T-helper 2 cell treated with Interferon-gamma antibody and Interleukin-4, amounts not matched to agents 100 ng/mL and 5 ng/mL, for 36 hours (primary cell): ENCODE results near the gene RITA1. TPM values are rescaled to one million over a fixed set of nuclear protein-coding genes. Genes with fewer than 3 reads are reported as not detected.

ENCODE experiments used
- intact Hi-C: fragments of 100-400 bp; cut with micrococcal nuclease; formaldehyde crosslinking; loops from one replicate; pipeline ENCODE4 v1.15.1; 2023
- total RNA-seq: library from RNA; stranded (reverse); gene quantifications from 2 replicates; pipeline ENCODE4 v1.2.3, GENCODE V29; 2022

RITA1 gene
- total RNA-seq, 1 donor from 2014 or later, result 22.0 TPM

DNA sequence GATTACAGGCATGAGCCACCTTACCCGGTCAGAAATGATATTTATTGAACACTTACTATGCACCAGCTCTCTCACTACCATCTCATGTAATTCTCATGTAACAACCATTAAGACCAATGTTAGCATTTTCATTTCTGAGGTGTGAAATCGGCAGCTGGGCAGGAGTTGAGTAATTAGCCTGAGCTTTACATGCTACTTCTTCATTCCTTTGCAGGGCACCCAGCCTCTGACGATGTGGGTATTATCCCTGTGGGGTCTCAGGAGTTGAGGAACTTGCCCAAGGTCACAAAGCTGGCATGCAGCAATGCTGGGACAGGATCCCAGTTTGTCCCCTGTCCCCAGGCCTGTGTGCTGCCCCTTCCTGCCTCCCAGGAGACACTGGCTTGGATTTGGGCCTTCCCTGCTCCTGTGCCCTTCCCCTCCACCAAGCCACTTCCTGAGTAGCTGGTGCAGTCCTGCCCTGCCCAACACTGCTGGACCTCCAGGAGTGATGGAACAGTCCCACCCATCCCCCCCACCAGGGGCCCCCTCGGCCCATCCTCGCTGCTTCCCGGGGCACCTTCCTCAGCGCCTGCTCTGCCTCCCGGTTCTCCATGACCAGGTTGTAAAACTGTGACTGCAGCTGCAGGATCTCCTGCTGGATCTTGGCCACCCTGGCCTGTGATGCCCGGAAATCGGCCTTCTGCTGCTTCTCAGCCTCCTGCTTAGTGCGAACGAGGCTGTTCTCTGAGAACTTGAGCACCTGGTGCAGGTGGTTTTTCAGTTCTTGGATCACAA is 14.7 kb downstream of the RITA1 start:
- intact Hi-C loops, result no loop called here

DNA sequence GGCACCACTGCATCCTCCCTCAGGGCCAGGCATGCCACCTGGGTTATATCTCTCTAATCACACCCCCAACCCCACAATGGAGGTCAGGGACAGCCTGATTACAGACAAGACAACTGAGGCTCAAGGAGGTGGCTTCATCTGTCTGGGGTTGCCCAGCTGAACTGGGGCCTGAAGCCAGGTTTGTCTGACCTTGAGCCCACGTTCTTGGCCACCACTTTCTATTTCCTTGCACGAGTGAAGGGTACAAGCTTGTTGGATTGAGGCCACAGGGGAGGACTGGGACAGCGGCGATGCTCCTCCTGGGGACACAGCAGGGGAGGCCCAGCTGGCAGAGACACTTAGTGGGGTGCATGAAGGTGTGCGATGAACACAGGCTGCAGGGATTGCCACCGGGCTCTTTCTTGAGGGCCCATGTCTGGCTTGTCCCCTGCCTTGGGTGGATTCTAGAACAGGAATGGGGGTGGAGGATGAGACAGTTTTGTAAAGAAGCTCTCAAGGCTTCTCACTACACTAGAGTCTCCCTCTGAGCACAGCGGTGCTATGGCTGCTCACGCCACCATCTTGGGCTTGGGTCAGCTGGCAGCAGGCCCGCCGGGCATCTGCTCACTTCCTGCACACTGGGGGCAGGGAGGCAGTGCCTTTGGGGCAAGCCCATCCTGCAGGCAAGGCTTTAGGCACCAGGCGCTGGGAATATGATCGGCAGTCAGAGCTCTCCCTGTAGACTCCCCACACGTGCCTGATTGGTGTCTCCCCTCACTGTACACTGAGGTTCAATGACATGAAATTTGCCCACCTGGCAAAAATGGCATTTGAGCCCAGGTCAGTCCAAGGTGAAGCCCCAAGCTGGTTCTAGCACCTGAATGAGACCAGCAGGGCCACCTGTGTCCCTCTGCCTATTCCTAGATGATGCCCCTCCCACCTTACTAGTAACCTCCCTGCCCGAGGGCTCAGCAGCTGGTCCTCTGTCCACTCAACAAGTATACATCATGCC is 16.0 kb downstream of the RITA1 start:
- intact Hi-C loops, result no loop called here

DNA sequence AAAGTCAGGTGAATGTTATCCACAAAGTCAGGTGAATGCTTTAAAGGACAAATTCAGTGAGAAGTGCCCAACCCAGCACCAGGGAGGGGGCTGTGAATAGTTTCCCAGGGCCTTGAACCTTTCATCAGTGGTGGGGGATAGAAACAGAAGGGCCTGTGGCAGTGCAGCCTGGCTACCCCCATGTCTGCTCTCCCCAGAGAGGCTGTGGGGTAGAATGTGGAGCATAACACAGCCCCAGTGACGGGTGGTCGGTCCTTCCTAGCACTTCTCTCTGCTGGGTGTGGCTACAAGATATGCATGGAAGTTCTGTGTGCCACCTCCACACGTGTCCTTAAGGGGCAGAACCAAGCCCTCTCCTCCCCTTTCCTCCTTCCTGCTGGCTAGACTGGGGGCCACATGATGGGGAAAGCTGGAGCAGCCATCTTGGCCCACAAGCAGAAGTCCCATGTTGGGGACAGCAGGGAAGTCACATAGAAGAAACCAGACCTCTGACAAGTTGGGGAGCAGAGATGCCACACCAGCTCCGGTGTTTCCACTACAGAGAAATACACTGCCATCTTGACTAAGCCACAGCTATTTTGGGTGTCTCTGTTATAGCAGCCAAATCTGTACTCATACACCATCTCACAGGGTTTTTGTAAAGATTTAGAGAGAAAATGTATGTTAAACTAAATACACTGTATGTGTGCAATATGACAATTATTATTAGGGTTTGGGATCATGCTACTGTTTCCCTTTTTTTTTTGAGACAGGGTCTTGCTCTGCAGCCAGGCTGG is 17.0 kb downstream of the RITA1 start:
- intact Hi-C loops, result no loop called here

DNA sequence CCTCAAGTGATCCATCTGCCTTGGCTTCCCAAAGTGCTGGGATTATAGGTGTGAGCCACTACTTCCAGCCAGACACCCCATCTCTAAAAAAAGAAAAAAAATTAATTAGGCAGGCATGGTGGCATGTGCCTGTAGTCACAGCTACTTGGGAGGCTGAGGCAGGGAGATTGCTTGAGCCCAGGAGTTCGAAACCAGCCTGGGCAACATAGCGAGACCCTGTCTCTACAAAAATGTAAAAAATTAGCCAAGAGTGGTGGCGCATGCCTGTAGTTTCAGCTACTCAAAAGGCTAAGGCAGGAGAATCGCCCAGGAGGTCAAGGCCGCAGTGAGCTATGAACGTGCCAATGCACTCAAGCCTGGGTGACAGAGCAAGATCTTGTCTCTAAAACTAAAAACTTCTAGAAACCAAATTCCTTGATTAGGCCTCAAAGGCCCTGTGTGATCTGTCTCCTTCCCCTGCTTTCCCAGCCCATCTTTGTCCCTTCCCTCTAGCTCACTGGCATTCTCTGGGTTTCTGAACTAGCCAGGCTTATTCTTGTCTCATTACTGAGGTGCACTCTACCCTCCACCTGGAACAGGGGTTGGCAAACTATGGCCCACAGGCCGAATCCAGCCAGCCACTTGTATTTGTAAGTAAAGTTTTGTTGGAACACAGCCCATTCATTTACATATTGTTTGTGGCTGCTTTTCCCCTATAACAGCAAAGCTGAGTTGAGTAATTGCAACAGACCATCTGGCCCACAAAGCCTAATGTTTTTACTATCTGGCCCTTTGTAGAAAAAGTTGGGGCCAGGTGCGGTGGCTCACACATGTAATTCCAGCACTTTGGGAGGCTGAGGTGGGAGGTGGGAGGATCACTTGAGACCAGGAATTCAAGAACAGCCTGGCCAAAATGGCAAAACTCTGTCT is 18.6 kb downstream of the RITA1 start:
- intact Hi-C loops, result no loop called here

DNA sequence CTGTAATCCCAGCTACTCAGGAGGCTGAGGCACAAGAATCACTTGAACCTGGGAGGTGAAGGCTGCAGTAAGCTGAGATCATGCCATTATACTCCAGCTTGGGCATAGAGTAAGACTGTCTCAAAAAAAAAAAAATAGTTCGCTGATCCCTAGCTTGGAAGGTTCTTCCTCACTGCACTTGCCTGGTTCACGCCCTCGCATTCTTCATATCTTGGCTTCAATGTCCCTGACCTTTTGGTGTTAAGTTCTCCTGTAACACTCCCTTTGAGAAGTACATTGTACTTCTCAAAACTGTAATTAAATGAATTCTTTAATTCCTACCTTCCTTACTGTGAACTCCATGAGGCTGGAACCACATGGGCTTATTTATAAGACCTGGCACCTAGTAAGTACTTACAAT is 19.3 kb downstream of the RITA1 start:
- intact Hi-C loops, result loop anchor here (5.0 kb wide), 3 partner anchors 57 to 152 kb away; partner anchors contain the start of gene PLBD2

DNA sequence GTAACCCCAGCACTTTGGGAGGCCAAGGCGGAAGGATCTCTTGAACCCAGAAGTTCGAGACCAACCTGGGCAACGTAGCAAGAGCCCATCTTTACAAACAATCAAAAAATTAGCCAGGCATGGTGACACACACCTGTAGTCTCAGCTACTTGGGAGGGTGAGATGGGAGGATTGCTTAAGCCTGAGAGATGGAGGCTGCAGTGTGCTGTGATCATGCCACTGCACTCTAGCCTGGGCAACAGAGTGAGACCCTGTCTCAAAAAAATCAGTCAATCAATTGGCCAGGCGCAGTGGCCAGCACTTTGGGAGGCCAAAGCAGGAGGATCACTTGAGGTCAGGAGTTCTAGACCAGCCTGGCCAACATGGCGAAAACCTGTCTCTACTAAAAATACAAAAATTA is 21.3 kb downstream of the RITA1 start:
- intact Hi-C loops, result loop anchor here (5.0 kb wide), 3 partner anchors 55 to 150 kb away; partner anchors contain the start of gene PLBD2

DNA sequence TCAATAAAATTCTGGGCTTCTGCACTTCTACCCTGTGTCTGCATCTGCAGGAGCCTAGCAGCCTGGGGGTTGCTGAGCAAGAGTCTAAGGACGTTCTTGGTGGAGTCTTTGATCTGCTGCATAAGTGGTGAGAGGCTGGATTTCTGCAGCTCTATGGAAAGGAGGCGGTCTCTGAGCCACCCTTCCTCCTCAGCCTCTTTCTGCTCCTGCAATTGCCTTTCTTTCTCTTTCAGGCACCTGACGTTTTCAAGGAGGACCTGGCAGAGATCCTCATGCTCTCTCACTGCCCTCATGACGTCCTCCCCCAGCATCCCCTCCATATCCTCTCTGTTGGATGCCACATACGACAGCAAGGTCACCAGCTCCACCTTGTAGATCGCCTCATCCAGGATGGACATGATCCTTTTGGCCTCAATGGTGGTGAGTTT is 22.1 kb downstream of the RITA1 start:
- intact Hi-C loops, result loop anchor here (1.0 to 5.0 kb wide), 5 partner anchors 14 to 150 kb away; partner anchors contain the start of genes DDX54, PLBD2, RITA1 and TPCN1

DNA sequence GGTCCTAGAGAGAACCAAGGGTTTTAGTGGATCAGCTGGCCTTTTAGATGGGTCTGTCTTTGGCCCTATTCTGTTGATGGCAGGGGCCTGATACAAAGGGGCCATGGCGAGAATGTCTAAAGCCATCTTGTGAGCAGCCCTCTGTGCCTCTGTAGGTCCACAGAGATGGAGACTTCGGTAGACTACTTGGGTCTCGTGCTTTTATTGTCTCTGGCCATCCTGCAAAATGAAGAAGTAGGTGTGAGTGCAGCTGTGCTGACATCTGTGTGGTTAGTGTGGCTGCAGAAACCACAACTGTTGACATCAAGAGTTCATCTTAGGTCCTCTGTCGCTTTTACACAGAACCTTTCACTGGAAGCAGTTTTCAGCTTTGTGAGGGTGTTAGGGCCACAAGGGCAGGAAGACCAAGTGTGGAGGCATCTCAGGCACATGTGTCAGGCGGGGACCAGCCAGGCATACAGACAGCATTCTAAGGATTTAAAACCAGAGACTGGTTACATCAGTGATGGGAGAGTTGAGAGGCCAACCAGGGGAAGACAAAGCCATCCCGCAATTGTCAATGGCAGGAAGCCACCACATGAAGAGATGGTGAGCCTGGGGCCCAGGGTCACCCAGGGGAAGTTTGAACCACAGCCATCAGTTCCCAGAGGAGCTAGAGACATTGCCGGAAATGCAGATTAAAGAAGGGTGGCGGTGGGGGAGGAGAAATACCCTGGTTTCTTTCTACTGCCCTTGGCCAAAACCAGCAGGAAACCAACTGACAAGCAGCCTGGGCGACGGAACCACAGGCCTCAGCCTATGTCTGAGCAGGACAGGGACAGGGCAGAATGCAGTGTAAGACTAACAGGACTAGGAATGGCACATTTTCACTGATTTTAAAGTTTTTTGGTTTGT is 22.8 kb downstream of the RITA1 start:
- intact Hi-C loops, result loop anchor here (1.0 to 5.0 kb wide), 5 partner anchors 13 to 149 kb away; partner anchors contain the start of genes DDX54, PLBD2, RITA1 and TPCN1

DNA sequence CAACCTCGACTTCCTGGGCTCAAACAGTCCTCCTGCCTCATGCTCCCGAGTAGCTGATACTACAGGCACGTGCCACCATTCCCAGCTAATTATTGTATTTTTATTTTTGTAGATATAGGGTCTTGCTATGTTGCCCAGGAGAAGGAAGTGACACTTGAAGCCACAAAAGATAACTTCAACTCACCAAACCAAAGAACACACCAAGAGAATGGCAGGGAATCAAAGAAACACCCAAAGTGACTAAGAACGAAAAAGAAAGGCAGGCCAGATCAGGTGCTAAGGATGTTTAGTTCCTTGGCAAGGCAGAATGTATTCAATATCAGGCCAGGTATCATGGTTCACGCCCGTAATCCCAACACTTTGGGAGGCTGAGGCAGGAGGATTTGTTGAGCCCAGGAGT is 25.6 kb downstream of the RITA1 start:
- intact Hi-C loops, result no loop called here

DNA sequence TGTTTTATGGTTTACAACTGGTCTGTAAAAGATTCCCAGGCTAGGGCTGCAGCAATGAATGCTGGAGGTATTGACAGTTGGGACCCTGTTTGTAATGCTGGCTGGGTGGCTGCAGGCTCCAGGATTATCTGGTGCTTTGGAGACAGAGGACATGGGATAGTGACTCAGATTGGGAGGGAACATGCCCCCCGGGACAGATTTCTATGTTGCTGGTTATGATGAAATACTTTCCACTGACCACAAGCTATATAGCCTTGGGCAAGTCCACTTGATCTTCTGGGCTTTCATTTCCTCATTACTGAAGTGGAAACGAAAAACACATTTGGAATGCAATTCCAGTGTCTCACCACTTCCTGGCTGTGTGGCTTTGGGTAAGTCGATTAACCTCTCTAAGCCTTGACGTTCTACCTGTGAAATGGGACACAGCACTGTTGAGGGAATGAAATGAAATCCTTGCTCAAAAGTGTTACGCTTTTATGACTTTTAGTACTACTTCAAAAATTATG is 29.4 kb downstream of the RITA1 start:
- intact Hi-C loops, result no loop called here

DNA sequence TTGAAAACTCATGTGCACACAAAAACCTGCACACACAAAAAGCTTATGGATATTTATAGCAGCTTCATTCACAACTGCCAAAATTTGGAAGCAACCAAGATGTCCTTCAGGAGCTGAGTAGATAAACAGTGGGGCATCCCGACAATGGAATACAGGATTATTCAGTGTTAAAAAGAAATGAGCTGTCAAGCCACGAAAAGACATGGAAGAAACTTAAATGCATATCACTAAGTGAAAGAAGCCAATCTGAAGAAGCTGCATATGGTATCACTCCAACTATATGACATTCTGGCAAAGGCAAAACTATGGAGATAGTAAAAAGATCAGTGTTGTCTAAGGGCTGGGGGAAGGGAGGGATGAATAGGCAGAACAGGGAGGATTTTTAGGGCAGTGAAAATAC is 30.5 kb downstream of the RITA1 start:
- intact Hi-C loops, result no loop called here

DNA sequence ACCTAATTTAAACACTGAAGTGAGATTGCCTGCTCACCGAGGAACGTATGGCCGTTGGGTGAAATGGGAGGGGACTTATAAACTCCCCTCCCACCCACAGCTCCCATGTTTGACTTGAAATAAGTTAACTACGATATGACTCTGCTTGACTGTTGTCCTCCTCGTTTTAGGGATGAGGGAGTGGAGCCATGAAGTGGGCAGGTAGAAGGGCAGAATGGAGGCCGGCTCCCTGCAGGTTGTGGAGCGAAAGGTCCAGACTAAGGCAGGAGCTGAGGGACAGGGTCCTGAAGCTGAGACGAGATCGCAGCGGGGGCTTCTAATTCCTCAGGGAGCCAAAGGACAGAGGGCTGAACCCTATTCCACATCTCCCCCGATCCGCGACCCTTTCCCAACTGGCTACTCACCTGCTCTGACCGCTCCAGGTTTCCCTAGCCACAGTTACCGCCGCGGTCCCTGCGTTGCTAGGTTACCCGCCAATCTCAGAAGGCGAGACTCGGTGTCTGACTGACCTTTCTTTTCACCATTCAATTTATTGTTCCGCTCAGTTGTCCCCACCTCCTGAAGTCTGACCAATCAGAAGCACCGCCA is 35.2 kb downstream of the RITA1 start:
- intact Hi-C loops, result loop anchor here (1.0 to 5.0 kb wide), 6 partner anchors 12 to 138 kb away; partner anchors contain the start of gene PLBD2

DNA sequence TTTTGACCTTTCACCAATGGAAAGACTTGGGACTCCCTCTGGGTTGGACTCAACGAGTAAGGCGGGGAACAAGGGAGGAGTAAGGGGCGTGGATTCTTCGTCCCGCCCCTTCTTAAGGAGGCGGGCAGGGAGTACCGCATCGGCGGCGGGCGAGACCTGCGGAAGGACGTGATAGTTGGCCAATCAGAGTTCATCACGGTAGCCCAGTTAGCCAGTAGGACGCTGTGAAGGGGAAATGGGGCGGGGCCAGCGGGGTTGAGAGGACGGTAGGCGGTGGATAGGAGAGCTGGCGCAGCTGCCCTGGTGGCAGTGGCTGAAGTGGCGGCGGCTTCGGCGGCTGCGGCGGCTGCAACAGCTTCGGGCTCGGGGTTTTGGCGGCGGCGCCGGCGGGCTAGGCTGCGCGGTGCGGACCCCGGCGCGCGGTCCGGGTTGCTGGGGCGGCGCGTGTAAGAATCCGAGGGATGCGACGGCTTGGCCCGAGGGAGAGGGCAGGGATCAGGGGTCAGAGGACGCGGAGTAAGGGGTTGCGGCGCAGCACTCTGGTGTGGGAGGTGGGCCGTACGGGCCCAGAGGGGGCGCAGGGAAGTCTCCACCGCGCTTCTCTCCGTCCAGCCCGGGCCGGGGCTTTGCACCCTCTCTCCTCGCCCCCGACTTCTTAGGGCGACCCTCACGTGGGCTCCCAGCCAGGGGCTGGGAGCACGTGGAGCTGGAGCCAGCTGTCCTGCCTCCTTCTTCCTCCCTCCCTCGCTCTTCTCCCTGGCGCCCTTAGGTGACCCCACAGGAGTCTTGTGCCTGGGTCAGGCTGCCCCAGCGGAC is 35.9 kb downstream of the RITA1 start, which contains the start of gene TPCN1:
Gene TPCN1, plus strand, starts transcription at position 284 of the 816 bp plus-strand sequence. CDS start 5,389 bp downstream, outside the sequence.
- intact Hi-C loops, result loop anchor here (1.0 to 5.0 kb wide), 6 partner anchors 12 to 137 kb away; partner anchors contain the start of gene PLBD2

DNA sequence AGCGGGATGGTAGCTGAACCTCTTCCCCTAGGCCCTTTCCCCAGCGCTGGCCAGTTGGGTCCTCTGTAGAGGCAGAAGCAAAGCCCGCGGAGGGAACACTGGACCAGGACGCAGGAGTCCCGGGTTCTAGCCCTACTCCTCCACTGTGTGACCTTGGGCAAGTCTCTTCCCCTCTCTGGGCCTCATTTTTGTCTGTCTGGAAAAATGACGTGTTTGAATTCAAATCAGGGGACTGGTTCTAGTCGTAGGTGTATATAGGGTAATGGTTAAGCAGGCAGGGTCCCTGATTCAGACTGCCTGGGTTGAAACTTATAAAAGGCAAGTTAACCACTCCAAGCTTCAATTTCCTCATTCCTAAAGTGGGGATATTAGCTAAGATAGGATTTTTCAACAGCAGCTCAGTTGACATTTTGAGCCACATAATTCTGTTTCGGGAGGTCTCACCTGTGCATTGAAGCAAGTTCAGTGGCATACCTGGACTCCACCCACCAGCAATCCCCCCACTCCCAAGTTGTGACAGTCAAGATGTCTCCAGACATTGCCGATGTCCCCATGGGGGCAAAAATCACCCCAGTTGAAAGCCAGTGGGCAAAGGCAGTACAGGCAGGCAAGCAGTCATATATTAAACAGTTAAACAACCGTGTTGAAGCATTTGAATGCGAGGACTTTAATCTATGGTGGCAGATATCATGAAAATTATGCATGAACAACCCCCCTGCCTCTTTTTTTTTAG is 36.6 kb downstream of the RITA1 start:
- intact Hi-C loops, result loop anchor here (1.0 to 5.0 kb wide), 7 partner anchors 8 to 136 kb away; partner anchors contain the start of gene PLBD2

DNA sequence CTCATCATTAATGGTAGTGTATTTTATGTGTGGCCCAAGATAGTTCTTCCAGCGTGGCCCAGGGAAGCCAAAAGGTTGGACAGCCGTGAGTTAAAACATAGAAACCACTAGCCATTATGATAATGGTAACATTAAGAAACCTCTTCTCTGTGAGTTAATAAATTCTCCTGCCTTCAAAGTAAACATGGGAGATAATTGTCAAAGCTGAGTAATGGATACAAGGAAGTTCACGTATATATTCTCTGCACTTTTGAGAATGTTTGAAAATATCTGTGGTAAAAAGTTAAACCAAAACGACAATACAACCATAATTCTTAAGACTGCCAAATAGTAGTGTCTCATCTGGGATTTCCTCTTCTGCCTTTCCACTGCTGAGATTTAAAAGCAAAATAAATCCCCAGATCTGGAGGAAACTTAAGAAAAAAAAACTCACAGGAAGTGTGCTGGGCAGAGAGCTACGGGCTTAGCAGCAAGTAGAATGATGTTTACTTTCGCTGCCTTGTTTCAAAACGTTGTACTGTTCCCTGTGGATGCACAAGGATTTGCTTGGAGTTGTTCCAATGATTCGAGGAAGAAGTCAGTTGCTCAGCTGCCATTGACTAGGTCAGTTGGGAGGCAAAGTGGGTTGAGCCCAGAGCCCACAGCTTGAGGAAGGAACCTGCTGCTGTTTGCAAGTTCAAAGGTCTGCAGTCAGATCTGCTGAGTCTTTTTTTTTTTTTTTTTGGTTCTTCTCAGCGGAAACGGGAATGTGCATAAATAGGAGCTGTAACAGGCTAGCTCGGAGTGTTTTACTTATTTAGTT is 37.4 kb downstream of the RITA1 start:
- intact Hi-C loops, result loop anchor here (1.0 to 5.0 kb wide), 2 partner anchors 7 to 39 kb away; no protein-coding TSS in a partner anchor
